HG02885 (cell line): ENCODE measurements around the gene FOXP1.

Source experiments
- ATAC-seq: cut with Tn5 transposase; IDR thresholded peaks from one replicate; pipeline ENCODE4 v1.9.1; 2021; ENCODE audit warnings: mild to moderate bottlenecking; ENCODE audit not compliant: unreplicated experiment, poor library complexity

Gene FOXP1

DNA sequence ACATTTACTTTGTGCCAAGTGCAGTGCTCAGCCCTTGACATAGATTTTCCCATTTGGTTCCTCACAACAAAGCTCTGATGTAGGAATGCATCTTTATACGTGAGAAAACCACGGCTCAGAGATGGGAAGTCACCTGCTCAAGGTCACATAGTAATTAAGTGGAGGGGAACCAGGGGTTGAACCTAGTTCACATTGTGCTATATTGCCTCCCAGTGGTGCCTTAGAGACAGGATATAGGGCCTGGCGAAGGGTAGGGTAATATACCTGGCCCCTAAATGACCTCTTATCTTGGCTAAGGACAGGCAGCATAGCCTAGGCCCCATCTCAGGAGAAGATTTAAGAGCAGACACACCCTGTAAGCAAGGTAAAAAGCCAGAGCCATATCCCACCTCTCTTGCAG lies 71.5 kb downstream of the FOXP1 start:
- ATAC-seq = no peak

DNA sequence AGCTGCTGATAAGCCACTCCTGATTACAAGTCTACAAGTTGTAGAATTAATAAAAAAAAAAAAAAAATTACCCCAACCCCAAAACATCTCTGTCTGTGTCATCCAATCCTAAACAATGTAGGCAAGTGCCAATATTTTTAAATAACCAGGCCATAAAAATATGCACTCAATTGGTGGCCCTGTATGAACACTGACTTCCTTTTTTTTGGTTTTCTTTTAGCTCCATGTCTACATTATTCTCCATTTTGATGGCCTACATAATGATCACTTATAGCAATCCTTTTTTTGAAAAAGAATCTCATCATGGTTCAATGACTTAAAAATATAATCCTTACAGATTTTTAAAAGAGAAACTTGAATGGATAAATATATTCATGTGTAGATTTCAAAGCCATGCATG lies 72.1 kb downstream of the FOXP1 start:
- ATAC-seq = no peak

DNA sequence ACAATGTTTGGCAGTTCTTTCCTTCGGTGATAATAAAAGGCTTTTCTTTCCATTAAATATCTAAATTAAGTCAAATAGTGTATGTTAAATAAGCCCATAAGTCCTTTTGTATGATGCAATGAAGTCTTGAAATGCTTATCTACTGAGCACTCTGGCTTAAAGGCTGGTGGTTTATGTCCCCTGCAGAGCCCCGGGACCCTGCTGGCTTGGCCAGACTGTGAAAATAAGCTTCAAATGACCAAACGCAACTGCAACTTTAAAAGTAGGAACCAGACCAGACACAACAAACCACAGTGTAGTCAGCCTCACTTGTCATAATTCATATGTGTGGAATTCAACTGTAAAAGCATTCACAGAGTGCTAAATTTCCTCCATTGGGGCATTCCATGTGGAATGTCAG lies 72.5 kb downstream of the FOXP1 start:
- ATAC-seq = no peak

DNA sequence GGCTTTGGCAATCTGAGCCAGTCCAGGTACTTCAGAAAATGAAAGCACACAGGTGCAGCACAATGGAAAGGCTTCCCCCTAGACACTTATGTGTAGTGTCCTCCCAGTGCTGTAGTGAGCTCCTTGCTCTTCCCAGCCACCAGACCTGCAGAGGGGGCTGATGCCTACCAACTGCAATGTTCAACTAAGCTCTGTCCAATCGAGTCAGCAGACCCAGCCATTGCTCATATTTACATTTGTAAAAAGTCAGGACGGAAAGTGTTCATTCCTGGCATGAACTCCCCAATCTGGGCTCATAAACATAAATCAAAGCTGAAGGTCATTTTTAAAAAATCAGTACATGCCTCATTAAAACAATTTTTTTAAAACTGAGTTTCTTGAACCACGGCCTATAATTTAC lies 73.0 kb downstream of the FOXP1 start:
- ATAC-seq = no peak

DNA sequence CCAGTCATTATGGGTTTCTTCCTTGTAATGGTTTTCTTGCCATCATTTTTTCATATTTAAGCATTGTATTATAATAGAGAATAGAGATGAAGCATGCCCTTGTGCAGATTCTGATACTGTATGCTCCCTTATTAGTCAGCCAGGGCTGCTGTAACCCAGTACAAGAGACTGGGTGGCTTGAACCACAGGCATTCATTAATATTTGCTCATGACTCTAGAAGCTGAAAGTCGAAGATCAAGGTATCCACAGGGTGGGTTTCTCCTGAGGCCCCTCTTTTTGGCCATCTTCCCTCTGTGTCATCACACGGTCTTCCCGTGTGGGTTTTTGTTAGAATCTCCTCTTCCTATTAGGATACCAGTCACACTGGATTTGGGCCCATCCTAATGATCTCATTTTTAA lies 74.5 kb downstream of the FOXP1 start:
- no peak for ATAC-seq

DNA sequence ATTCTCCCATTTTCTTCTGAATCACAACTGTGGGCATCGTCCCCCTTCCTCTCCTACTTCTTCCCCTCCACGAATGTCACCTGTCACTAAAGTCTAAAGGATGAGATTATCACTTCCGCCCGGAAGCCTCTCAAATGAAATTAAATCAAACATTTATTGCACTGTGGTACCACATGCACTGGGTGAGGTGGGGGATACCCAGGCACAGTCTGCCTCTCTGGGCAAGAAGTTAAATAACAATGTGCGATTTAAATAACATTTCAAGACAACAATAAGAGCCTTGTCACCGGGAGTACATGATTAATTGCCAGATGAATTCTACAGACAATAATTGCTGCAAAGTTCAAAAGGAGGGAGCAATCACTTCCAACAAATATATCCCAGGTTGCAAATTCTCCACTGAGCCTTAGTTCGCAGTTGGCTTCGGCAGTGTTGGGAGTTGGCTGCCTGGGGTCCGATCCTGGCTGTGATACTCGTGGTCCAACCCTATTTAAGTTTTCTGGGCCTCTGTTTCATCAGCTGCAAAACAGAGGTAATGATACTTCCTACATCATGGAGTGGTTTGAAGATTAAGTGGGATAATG lies 77.7 kb downstream of the FOXP1 start:
- no peak for ATAC-seq

DNA sequence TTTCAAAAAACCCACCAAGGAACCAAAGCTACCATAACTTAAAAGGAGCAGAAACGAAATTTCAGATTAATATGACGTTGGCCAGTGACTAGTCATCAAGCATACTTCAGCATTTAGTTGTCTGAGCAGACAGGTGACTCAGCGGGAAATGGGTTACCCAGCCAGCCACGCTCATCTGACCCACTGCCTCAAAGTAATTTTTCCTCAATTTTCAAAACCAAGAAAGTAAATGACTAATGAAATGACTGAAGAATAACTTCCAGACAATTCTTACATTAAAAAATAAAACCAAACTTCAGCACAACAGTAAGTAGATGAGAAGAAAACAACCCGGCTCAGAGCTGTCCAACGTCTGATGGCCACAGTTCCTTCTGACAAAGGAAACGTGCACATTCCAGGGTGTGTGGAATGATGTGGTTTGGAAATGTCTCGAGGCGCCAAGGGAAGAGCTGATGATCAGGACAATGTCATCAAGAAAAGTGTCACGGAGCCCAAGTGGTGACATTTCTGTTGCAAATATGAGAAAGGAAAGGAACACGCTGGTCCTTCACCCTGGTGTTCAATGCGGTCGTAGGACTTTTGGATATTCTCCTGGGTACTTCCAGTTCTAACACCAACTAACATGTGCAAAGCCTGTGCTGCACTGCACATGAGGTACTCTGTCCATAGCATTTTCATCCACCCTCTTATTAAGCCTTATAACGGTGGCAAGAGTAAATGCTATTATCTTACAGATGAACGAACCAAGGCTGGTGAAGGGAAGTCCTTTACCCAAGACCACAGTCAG lies 79.1 kb downstream of the FOXP1 start:
- ATAC-seq = no peak

DNA sequence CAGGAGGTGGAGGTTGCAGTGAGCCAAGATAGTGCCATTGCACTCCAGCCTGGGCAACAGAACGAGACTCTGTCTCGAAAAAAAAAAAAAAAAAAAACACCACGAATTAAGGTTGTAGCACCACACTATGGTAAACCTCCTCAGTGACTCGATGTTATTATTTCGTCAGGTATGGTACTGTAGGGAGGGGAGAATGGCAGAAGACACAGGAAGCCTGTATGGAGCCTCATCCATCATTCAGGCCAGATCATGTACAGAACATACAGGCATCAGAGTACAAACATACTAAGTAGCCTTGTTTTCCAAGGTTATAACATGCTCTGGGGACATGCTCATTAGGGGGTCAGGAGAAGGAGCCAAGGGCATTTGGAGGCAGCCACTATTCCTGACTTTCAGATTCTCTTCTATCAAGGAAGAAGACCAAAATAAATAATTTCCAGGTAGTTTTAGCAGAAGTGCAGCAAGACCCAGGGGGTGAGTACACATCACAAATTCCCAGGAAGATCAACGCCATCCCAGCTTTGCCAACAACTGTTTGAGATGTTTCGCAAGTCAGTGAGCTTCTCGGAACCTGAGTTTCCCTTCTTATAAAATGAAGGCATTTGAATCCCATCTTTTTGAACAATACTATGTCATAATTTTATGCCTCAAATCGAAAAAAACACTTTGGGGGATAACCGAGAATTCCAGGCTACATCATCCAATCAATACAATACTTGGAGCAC lies 79.8 kb downstream of the FOXP1 start:
- ATAC-seq = no peak

DNA sequence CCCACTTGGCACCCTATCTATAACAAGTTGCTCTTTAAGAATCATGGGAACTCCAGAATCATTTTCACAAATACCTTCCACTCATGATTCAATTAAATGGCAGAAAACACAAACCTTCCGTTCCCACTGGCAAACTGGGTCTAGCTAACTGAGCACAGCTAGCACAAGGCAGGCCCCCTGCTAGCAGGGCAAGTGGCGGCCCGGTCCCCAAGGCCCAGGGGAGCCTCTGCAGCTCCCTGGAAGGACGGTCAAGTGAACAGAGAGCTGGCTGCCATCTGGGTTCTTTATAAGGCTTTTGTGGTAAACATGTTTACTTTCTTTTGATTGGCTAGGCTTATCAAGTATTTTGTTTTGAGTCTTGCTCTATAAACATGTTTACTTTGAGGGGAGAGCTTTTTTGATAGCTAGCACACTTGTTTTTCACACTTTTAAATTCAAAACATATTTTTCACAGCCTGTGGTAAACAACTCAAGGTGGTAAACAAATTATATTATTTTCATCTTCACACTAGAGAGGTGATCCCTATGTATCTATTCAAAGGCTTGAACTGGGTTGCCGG lies 81.4 kb downstream of the FOXP1 start:
- ATAC-seq = no peak

DNA sequence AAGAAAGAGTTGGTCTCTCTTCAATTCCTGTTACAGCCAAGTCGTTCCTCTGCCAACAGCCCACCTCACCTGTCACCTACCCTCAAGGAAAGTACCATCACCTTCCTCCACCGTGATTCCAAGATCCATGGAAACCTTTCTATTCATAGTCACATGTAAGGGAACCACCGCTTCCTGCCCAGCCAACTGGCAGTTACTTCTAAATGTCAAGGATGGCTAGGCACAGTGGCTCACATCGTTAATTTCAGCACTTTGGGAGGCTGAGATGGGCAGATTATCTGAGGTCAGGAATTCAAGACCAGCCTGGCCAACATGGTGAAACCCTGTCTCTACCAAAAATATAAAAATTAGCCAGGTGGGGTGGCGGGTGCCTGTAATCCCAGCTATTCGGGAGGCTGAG lies 82.8 kb downstream of the FOXP1 start:
- ATAC-seq = no peak

DNA sequence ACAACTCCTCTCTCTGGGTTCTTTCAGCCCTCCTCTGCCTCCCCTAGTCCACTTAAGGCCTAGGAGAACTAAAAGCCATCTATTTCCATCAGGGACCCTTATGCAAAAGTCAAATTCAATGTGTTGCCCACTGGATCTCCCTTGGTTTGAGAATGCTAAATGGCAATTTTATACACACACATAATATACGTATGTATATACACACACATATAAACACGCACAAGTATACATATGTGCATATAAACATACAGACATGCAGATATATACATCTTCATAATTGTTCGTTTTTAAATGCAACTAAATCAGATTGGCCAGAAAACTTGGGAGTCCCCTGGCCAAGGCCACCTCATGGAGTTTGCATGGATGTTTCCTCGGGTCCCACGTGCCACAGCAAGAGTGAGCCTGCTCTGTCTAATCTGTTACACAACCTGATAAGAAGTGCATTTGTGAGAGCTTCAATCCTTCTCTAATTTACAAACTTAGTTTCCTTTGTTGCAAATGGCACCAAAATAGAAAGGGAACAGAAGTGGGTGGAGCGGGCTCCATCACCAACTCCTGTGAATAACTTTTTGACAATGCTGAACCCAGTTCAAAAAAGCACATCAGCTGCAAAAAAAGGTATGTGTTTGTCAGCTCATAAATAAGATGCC lies 84.2 kb downstream of the FOXP1 start:
- ATAC-seq = no peak

DNA sequence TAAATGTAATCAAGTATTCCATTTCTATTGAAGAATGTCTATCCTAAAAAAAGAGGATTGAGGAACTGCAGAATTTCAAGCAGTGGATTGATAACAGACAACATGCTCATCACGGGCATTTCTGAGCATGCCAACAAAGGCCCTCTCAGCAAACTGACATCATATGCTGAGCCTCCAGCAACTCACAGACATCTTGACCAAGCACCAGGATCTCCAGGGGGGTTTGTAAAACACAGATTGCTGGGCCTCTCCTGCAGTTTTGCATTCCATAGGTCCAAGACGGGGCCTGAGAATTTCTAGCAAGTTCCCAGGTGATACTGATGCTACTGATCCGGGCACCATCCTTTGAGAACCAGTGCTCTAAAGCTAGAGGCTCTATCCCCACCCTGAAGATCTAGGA lies 85.0 kb downstream of the FOXP1 start:
- ATAC-seq = no peak

DNA sequence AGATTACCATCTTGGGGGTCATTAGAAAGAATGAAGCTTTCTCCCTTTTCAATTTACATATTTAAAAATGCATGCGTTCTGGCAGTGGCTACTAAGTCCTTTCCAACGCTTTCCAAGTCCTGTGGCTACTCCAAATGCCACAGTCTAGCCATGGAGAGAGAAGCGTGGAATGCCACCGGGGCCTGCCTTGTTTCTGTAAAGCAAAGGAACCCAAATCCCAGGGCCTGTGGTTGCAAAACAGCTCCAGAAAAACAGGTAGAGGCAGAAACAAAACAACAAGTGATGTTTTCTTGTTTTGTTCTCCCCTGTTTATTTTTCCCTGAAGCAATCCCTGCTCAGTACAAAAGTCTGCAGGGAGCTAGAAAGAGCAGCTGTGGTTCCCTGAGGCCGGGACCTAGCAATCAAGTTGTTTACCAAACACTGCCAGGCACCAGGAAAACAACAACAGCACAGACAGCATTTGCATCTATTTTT lies 85.5 kb downstream of the FOXP1 start:
- no peak for ATAC-seq

DNA sequence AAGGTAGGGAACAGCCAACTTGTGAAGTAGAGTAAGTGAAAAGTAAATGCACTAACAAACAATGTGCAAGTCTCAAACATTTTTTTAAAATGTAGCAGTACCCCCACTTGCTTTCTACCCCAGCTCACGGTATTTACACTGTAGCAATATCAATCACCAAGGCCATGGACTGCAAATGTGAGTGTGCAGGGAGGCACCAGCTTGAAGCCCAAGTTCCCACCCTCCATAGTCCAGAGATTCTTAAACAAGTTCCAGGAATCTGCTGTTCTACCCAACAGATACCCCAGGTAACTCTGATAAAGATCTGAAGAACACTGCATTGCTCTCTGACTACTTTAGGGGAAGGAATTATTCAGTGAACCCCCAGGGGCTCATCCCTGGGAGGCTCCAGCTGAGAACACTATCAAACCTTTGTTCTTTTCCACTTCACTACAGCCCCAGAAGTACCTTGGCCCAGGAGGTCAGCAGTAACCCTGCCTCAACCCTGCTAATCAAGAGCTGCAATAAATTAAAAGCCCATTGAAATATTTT lies 86.1 kb downstream of the FOXP1 start:
- no peak for ATAC-seq

DNA sequence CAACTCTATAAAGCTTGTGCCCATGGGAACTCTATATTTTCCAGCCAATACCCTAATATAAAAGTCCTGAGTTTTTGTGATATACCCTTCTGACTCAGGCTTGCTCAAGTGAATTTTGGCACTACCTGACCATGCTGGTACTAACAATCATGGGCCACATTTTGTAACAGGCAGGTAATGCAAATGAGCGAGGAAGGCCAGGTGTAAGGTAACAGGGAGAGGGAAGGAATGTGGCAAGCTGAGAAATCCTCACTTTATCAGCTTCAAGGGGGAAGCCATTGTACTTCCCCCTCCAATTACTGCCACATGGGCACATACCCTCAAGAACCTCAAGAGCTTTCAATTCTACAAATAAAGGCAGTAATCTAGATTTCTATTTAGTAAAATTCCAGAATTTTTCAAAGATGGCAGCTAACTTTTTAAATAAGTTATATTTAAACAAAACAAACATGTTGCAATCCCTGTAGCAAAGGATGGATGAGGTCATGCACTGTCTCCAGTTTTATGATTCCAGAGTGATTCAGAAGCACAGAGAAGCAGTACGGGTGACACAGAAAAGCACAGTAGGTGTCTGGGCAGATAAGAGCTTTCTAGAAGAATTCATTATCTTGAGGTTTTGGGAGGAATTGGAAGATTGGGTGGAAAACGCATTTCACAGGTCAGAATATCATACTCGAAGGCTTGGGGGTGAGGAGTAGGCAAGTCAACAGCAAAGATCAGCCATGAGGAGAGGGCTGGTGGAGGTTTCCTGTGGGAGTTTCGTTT lies 87.6 kb downstream of the FOXP1 start:
- ATAC-seq = no peak

DNA sequence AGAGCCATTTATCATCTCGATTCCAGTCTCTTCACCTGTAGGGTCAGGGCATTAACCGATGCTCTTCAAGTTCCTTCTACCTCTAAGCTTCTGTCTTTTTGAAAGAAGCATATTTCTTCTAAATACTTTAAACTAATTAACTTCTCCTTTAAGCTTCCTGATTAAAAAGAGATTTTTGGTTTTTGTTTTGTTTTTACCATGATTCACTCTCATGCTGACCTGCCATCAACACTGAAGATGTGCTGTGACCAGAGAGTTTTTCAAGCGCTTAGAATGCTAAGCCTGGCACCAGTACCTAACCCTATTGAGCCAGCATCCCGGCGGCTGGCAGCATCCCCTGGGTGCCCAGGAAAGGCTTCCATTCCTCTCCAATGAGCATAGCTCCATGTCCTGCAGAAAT lies 89.3 kb downstream of the FOXP1 start:
- no peak for ATAC-seq

DNA sequence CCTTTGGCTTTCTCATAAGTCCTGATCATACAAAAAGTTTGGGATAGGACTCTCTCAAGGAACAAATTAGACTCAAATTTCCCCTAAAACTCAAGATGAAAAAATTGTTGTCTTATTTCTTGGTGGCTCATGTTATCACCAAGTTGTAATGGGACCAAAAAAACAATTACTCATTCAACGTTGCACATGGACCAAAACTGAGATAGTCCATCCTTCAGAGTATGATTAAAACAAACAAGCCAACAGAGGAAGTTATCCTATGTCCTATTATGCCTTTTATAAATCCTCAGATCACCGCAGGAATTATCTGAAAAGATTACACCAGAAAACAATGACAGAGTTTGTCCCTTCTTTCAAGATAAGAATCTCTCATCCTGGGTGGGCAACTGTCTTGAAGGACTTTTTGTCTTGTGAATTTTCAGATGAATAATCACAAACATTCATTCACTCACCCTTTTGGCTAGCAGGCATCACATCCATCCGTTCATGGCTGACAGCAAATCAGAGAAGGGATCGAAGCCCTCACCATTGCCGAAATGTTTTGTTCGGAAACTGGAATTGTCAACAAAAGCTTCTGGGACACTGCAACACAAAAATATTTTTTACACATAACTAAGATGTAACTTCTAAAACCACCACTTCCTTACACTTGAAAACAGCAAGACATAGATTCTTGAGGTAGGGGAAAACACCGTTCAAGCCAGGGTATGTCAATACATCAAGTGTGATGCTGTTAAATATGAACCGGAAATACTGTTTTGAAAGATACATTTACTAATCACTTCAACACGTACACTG lies 90.4 kb downstream of the FOXP1 start:
- no peak for ATAC-seq

DNA sequence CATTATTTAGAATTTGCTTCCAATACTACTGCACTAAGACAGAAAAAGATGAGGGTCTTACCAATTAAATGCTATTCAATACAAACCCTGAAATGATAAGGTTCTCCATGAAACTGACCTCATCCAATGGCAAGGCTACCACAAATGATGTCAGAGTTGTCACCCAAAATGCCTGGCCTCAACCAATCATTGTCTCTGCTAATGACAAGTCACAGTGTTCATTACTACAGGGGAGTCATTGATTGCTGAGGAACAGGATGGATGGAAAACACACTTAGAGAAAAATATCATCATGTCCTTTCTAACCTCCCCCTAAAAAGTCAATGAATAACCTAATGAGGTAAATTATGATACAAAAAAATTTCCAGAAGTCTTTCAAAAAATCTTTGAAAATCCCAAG lies 91.0 kb downstream of the FOXP1 start:
- ATAC-seq = no peak

DNA sequence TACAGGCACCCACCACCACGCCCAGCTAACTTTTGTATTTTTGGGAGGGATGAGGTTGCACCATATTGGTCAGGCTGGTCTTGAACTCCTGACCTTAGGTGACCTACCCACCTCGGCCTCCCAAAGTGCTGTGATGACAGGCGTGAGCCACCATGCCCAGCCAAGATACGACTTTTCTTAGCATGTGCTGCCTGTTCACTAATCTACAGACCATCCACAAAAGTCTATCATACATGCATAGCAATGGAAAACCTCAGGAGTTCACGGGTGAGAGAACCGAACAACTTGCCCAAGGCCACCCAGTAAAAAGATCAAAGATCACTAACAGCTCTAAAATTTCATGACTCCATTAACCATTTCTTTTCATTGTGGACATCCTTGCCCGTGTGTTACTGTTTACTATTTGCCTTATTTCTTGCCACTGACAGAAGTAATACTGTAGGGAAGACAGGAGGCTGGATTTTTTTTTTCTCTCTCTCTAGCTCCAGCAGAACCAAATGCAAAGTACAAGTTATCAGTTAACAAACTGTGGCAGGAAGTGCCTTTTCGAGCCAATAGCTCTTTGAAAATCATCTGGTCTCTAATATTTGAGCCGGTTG lies 92.3 kb downstream of the FOXP1 start:
- no peak for ATAC-seq
